H9 (cell line): ENCODE data around the gene RMRP. TPM values are rescaled to one million over a fixed set of nuclear protein-coding genes. Genes with fewer than 3 reads are reported as not detected.
A peak's percentile ranks its signal among the peaks of the same experiment; 100 is the strongest.

Source experiments
- DNase-seq: peaks from one replicate; pipeline ENCODE4 v3.0.0-alpha.2; 2017
- H2AFZ ChIP-seq: one replicate; pipeline ENCODE4 v1.6.1; 2013; ENCODE audit warnings: mild to moderate bottlenecking, low read length, control low read depth, moderate library complexity
- H2AK5ac ChIP-seq: 2 replicates; pipeline ENCODE4 v1.6.1; 2013; ENCODE audit warnings: low read length, control low read depth, mixed read lengths; ENCODE audit not compliant: insufficient read length
- H2BK120ac ChIP-seq: one replicate; pipeline ENCODE4 v1.6.1; 2013; ENCODE audit warnings: low read depth, mild to moderate bottlenecking, low read length, control low read depth, inconsistent platforms; ENCODE audit not compliant: poor library complexity, severe bottlenecking
- H2BK12ac ChIP-seq: 2 replicates; pipeline ENCODE4 v1.6.1; 2013; ENCODE audit warnings: low read length, control low read depth, mixed read lengths, low read depth; ENCODE audit not compliant: insufficient read length
- H2BK15ac ChIP-seq: 2 replicates; pipeline ENCODE4 v1.6.1; 2013; ENCODE audit warnings: low read depth, low read length, control low read depth
- H2BK20ac ChIP-seq: one replicate; pipeline ENCODE4 v1.6.1; 2013; ENCODE audit warnings: low read depth, mild to moderate bottlenecking, low read length, control low read depth, inconsistent platforms; ENCODE audit not compliant: poor library complexity, severe bottlenecking
- H2BK5ac ChIP-seq: 2 replicates; pipeline ENCODE4 v1.6.1; 2013; ENCODE audit warnings: low read length, control low read depth, mixed read lengths; ENCODE audit not compliant: insufficient read length
- H3K14ac ChIP-seq: 2 replicates; pipeline ENCODE4 v1.6.1; 2013; ENCODE audit warnings: low read length, control low read depth; ENCODE audit not compliant: insufficient read depth
- H3K18ac ChIP-seq: 2 replicates; pipeline ENCODE4 v1.6.1; 2013; ENCODE audit warnings: low read depth, mild to moderate bottlenecking, mixed read lengths, low read length, control low read depth; ENCODE audit not compliant: insufficient read length
- H3K23ac ChIP-seq: 2 replicates; pipeline ENCODE4 v1.6.1; 2013; ENCODE audit warnings: low read length, control low read depth, mixed read lengths, low read depth; ENCODE audit not compliant: insufficient read length
- H3K23me2 ChIP-seq: 2 replicates; pipeline ENCODE4 v1.6.1; 2013; ENCODE audit warnings: low read depth, mild to moderate bottlenecking, mixed read lengths, low read length, control low read depth; ENCODE audit not compliant: insufficient read length, poor library complexity, severe bottlenecking
- H3K27ac ChIP-seq: 2 replicates; pipeline ENCODE4 v1.5.1; 2013; ENCODE audit warnings: low read length, control low read depth, mixed read lengths, low read depth; ENCODE audit not compliant: insufficient read length
- H3K27me3 ChIP-seq: 2 replicates; pipeline ENCODE4 v1.6.1; 2013; ENCODE audit warnings: low read length, control low read depth, inconsistent platforms; ENCODE audit not compliant: insufficient read depth
- H3K4ac ChIP-seq: 2 replicates; pipeline ENCODE4 v1.6.1; 2013; ENCODE audit warnings: low read depth, mild to moderate bottlenecking, control low read depth, inconsistent platforms, low read length, moderate library complexity
- H3K4me1 ChIP-seq: 2 replicates; pipeline ENCODE4 v1.6.1; 2013; ENCODE audit warnings: low read length, control low read depth, inconsistent platforms; ENCODE audit not compliant: insufficient read depth
- H3K4me2 ChIP-seq: 2 replicates; pipeline ENCODE4 v1.6.1; 2013; ENCODE audit warnings: low read length, control low read depth, mixed read lengths; ENCODE audit not compliant: insufficient read length, insufficient read depth
- H3K56ac ChIP-seq: 2 replicates; pipeline ENCODE4 v1.6.1; 2013; ENCODE audit warnings: low read depth, mild to moderate bottlenecking, mixed read lengths, low read length, control low read depth; ENCODE audit not compliant: insufficient read length
- H3K79me1 ChIP-seq: 2 replicates; pipeline ENCODE4 v1.6.1; 2013; ENCODE audit warnings: low read depth, mild to moderate bottlenecking, moderate library complexity, low read length, control low read depth, inconsistent platforms; ENCODE audit not compliant: insufficient read depth, poor library complexity, severe bottlenecking
- H3K79me2 ChIP-seq: 2 replicates; pipeline ENCODE4 v1.6.1; 2013; ENCODE audit warnings: low read length, control low read depth, inconsistent platforms; ENCODE audit not compliant: insufficient read depth
- H3K9ac ChIP-seq: 2 replicates; pipeline ENCODE4 v1.6.1; 2013; ENCODE audit warnings: low read length, control low read depth, mixed read lengths; ENCODE audit not compliant: insufficient read length; ENCODE audit errors: extremely low read depth
- H3K9me3 ChIP-seq: one replicate; pipeline ENCODE4 v1.6.1; 2013; ENCODE audit warnings: low read depth, low read length, inconsistent platforms; ENCODE audit not compliant: control insufficient read depth
- H3T11ph ChIP-seq: one replicate; pipeline ENCODE4 v1.6.1; 2013; ENCODE audit warnings: mild to moderate bottlenecking, low read length, control low read depth, inconsistent platforms
- H4K20me1 ChIP-seq: one replicate; pipeline ENCODE4 v1.6.1; 2013; ENCODE audit not compliant: control insufficient read depth, insufficient read length, insufficient read depth
- H4K5ac ChIP-seq: 2 replicates; pipeline ENCODE4 v1.6.1; 2013; ENCODE audit warnings: low read depth, mild to moderate bottlenecking, mixed read lengths, low read length, control low read depth; ENCODE audit not compliant: insufficient read length
- H4K8ac ChIP-seq: replicated peaks from 2 replicates; pipeline ENCODE4 v1.6.1; 2013; ENCODE audit warnings: low read length, control low read depth, mixed read lengths, low read depth; ENCODE audit not compliant: insufficient read length
- H4K91ac ChIP-seq: 2 replicates; pipeline ENCODE4 v1.6.1; 2013; ENCODE audit warnings: low read depth, mild to moderate bottlenecking, moderate library complexity, mixed read lengths, low read length, control low read depth; ENCODE audit not compliant: insufficient read length
- H3K27ac Mint-ChIP-seq, 3 experiments: 2 replicates in 2 of 3; 3 replicates in 1 of 3; pipeline ENCODE4 v1.8.0; 2020 to 2021; ENCODE audit warnings: mixed read lengths in 3 of 3, mild to moderate bottlenecking in 1 of 3, moderate library complexity in 1 of 3
- H3K27me3 Mint-ChIP-seq: 2 replicates; pipeline ENCODE4 v1.8.0; 2021; ENCODE audit warnings: low read depth, mild to moderate bottlenecking, moderate library complexity, mixed read lengths
- H3K36me3 Mint-ChIP-seq, 3 experiments: 2 replicates in 2 of 3; 3 replicates in 1 of 3; pipeline ENCODE4 v1.8.0; 2020 to 2021; ENCODE audit warnings: low read depth in 3 of 3, mixed read lengths in 3 of 3; ENCODE audit not compliant: insufficient read depth in 1 of 3
- H3K4me1 Mint-ChIP-seq, 2 experiments: 2 replicates each; pipeline ENCODE4 v1.8.0; 2020; ENCODE audit warnings: mixed read lengths in 2 of 2
- H3K4me3 Mint-ChIP-seq, 2 experiments: 2 replicates in 1 of 2; 3 replicates in 1 of 2; pipeline ENCODE4 v1.8.0; 2020 to 2021; ENCODE audit warnings: mild to moderate bottlenecking in 2 of 2, mixed read lengths in 2 of 2, moderate library complexity in 1 of 2
- H3K9me3 Mint-ChIP-seq, 2 experiments: 2 replicates in 1 of 2; 3 replicates in 1 of 2; pipeline ENCODE4 v1.8.0; 2020; ENCODE audit warnings: mild to moderate bottlenecking in 2 of 2, mixed read lengths in 2 of 2, moderate library complexity in 1 of 2
- WGBS: extraction: QIAGEN DNeasy Blood & Tissue Kit; methylation state at CpG from one replicate; pipeline ENCODE4 v1.1.7; 2013; ENCODE audit warnings: missing lambda C conversion rate, low lambda C conversion rate, mixed read lengths; ENCODE audit not compliant: insufficient read length; ENCODE audit errors: extremely low coverage; 5-methylcytosine and 5-hydroxymethylcytosine counted together
- total RNA-seq: library from RNA; stranded (reverse); gene quantifications from 2 replicates; pipeline ENCODE4 v1.2.1, GENCODE V29; 2021
- TF ChIP-seq, protein P1 (sequence below): fragments of 200-600 bp; sonication (generic); conservative IDR thresholded peaks from 3 replicates; pipeline ENCODE4 v1.8.0; 2021; ENCODE audit warnings: antibody characterized with exemption, mild to moderate bottlenecking

Gene RMRP
- total RNA-seq, 1 experiment from 2014 or later, result 18,417 TPM

GRCh38 chr9:35682520-35683315 lies 24.9 kb upstream of the RMRP start:
- no peak overlapping the region for H3K14ac ChIP-seq
- H3K79me1 ChIP-seq, result no peaks in the 10 kb centered on the region
- peaks cover 3% of the 10 kb centered on the region for H3K4me1 ChIP-seq
- TF ChIP-seq, protein P1, sequence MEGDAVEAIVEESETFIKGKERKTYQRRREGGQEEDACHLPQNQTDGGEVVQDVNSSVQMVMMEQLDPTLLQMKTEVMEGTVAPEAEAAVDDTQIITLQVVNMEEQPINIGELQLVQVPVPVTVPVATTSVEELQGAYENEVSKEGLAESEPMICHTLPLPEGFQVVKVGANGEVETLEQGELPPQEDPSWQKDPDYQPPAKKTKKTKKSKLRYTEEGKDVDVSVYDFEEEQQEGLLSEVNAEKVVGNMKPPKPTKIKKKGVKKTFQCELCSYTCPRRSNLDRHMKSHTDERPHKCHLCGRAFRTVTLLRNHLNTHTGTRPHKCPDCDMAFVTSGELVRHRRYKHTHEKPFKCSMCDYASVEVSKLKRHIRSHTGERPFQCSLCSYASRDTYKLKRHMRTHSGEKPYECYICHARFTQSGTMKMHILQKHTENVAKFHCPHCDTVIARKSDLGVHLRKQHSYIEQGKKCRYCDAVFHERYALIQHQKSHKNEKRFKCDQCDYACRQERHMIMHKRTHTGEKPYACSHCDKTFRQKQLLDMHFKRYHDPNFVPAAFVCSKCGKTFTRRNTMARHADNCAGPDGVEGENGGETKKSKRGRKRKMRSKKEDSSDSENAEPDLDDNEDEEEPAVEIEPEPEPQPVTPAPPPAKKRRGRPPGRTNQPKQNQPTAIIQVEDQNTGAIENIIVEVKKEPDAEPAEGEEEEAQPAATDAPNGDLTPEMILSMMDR, result no peak
- no peak overlapping the region for H2BK120ac ChIP-seq
- H4K5ac ChIP-seq, result no peak overlapping the region
- H4K8ac ChIP-seq, result no peak overlapping the region
- H2AFZ ChIP-seq, result no peak overlapping the region
- no peak overlapping the region for H2BK15ac ChIP-seq
- no peak overlapping the region for H2BK5ac ChIP-seq
- no peak overlapping the region for H3K9ac ChIP-seq
- H4K20me1 ChIP-seq, result no peaks in the 10 kb centered on the region
- H3K4me1 Mint-ChIP-seq, result peaks cover 27 to 29% of the 10 kb centered on the region in 2 experiments
- no peak overlapping the region for H2BK12ac ChIP-seq
- H4K91ac ChIP-seq, result no peak overlapping the region
- H3K27me3 ChIP-seq, result no peaks in the 10 kb centered on the region
- no peak overlapping the region for H3K27ac ChIP-seq
- no peaks in the 10 kb centered on the region for H3K9me3 Mint-ChIP-seq
- peak overlapping the region in 1 of 3 experiments; percentile 35; a peak in 3 of 7 replicates for H3K27ac Mint-ChIP-seq
- H3K4me2 ChIP-seq, result no peak overlapping the region
- H3K56ac ChIP-seq, result no peak overlapping the region
- no peaks in the 10 kb centered on the region for H3K23me2 ChIP-seq
- H3K18ac ChIP-seq, result no peak overlapping the region
- no peaks in the 10 kb centered on the region for H3K79me2 ChIP-seq
- no peak overlapping the region for H3K23ac ChIP-seq
- H3K9me3 ChIP-seq, result no peaks in the 10 kb centered on the region
- no peak overlapping the region for H2BK20ac ChIP-seq
- H2AK5ac ChIP-seq, result no peak overlapping the region
- peaks cover 41 to 59% (median 58%) of the 10 kb centered on the region in 3 experiments; a peak in 6 of 7 replicates for H3K36me3 Mint-ChIP-seq
- peaks cover 1% of the 10 kb centered on the region; the same call in 1 of the 2 replicates for H3K27me3 Mint-ChIP-seq
- no peak overlapping the region for H3K4ac ChIP-seq
- no CpG with 5 or more reads among the region's 10 CpGs for WGBS
- H3T11ph ChIP-seq, result no peak overlapping the region
- DNase-seq, result no peak
- no peak overlapping the region; a peak in 1 of 5 replicates for H3K4me3 Mint-ChIP-seq
